Fibroblast of villous mesenchyme (primary cell): ENCODE data around the gene ARGLU1. TPM values are rescaled to one million over a fixed set of nuclear protein-coding genes. Genes with fewer than 3 reads are reported as not detected.

Experiments
- DNase-seq: peaks from one replicate; pipeline ENCODE4 v3.0.0-alpha.2; 2010; ENCODE audit warnings: low read depth
- H3K4me3 ChIP-seq: 2 replicates; pipeline ENCODE4 v1.5.1; 2011; ENCODE audit warnings: low read depth, mild to moderate bottlenecking, low read length
- total RNA-seq: library from RNA; depleted of rRNA; stranded (reverse); fragments of >200 nt; gene quantifications from 2 replicates; pipeline ENCODE4 v1.2.3, GENCODE V29; 2012
- TF ChIP-seq, protein P1 (sequence below): IDR thresholded peaks from 2 replicates; pipeline ENCODE4 v1.5.1; 2012; ENCODE audit warnings: low read depth, mild to moderate bottlenecking, low read length; ENCODE audit not compliant: insufficient read depth

Gene ARGLU1
- total RNA-seq, 1 donor, result 51.0 TPM

DNA sequence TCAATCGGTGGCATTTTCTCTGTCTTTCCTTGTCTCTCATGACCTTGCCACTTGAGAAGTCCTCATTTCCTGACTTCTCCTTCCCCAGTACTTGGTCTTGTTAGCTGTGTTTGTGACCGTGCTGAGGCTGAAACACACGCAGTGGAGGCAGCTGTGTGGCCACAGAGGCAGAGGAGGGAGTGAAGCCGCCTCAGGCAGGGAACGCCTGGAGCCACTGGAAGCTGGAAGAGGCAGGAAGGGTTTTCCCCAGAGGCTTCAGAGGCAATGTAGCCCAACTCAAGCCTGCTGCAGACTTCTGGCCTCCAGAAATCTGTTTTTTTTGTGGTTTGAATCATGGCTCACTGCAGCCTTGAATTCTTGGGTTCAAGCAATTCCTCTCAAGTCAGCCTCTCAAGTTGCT lies 29.2 kb upstream of the ARGLU1 start:
- DNase-seq, result peak; percentile 14
- no peak overlapping the region for H3K4me3 ChIP-seq
- TF ChIP-seq, protein P1, sequence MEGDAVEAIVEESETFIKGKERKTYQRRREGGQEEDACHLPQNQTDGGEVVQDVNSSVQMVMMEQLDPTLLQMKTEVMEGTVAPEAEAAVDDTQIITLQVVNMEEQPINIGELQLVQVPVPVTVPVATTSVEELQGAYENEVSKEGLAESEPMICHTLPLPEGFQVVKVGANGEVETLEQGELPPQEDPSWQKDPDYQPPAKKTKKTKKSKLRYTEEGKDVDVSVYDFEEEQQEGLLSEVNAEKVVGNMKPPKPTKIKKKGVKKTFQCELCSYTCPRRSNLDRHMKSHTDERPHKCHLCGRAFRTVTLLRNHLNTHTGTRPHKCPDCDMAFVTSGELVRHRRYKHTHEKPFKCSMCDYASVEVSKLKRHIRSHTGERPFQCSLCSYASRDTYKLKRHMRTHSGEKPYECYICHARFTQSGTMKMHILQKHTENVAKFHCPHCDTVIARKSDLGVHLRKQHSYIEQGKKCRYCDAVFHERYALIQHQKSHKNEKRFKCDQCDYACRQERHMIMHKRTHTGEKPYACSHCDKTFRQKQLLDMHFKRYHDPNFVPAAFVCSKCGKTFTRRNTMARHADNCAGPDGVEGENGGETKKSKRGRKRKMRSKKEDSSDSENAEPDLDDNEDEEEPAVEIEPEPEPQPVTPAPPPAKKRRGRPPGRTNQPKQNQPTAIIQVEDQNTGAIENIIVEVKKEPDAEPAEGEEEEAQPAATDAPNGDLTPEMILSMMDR, result no peak

DNA sequence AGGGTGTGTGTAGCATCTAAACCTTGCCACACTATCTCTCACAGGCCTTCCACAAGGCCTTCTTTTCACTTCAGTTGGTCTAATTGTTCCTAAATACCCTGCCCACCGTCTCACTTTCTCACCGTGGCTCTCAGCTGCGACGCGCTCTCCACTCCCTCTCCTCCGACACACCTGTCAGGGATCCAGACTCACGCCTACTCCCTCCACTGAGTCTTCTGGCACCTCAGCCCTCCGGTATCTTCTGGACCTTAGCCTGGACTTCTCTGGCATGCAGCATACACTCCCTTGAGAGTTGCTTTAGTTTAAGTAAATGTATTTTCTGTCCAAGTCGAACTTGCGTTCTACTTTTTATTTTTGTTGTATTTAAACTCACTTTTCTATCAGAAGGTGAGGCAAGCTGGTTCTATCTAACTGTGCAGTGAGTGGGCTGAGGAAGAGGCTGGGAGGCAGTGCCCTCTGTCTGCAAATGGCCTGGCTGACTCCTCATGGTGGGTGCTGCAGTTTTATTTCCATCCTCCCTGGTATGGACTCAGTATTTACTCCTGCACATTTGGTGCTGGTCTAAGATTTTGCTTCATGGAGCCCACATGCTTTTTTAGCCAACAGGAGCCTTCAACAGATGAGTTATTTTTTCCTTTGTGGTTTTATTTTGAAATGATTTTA lies 28.5 kb upstream of the ARGLU1 start:
- H3K4me3 ChIP-seq, result no peak overlapping the region
- no peak for DNase-seq
- TF ChIP-seq, protein P1, result no peak

DNA sequence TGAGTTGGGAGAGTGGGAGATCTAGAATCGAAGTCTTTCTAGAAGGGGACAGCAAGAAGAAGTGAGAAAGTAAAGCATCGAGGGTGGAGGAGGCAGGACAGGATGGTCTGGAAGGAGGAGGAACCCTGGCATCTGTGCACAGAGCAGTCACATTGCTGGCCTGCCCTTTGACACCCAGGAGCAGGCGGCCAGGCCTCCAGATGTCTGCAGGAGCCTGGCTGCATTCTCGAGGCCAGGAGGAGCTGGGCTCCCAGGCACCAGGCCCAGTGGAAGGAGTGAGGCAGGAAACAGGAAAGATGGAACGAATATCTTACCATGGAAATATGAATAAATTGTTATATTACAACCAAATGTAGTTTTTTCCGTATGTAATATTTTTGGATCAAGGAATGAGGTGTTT lies 27.7 kb upstream of the ARGLU1 start:
- TF ChIP-seq, protein P1, result no peak
- no peak overlapping the region for H3K4me3 ChIP-seq
- no peak for DNase-seq

DNA sequence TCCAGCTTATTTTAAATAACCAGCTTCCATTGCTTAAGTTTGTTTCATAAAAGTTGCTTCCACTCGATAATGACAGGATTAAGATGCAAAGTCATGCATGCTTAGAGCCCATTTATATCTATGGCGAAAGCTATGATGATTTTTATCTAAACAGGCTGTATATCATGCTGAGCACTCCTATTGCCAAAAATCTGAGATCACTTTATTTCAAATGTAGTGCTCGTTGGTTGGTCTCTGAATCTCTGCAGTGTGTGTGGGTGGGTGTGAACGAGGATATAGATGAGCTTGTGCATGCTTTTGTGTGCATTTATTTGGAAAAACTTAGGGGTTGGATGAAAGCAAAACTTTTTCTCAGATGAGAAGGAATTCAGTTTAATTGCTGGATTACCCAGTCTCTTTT lies 27.0 kb upstream of the ARGLU1 start:
- no peak for DNase-seq
- TF ChIP-seq, protein P1, result no peak
- H3K4me3 ChIP-seq, result no peak overlapping the region

DNA sequence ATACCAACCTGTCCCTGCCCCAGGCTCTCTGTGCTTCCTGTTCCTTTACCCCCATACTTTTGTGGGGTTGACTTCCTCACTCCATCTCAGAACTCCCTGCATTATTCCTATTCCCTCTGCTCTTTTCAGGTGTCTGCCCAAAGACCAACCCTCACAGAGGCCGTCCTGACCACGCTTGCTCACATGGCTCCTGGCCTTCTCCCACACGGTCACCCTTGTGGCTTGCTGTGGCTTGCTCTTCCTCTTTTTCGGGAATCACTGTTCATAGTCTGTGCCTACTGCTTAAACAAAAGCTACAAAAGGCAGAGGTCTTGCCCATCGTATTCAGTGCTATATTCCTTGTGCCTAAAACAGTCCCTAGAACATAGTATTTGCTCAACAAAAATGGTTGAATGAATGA lies 25.2 kb upstream of the ARGLU1 start:
- no peak for DNase-seq
- TF ChIP-seq, protein P1, result no peak
- no peak overlapping the region for H3K4me3 ChIP-seq

DNA sequence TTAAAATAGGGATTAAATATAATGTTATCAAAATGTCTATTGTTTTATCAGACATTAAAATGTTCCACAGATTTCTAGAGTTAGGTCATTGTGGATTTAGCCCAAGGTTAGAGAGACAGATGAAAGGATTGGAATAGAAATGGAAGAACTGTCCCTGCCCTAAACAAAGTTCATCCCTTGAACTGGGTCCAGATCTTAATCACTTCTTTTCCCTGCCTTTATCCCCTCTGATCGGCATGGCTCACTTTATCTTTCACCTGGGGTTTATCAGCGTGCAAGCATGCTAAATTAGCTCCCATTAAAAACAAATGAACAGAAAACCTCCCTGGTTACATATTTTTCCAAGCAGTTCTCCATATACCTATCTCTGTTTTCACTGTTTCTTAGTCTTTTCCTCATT lies 23.4 kb upstream of the ARGLU1 start:
- H3K4me3 ChIP-seq, result no peak overlapping the region
- TF ChIP-seq, protein P1, result no peak
- no peak for DNase-seq

DNA sequence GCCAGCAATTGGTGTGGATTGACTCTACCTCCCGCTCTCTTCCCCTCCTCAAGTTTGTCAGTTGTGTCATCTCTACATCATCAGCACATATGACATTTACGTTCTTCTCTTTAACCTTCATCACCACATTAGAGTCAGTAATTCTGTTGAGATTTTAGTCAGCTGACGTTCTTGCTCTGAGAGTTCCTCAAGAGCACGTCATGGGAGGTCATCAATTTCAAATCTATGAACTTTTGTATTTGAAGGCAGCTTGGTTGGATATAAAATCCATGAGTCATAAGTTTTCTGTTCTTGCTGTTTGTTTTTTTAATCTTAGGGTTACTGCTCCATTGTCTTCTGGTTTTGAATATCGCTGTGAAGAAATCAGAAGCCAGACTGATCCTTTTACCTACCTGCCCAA lies 21.8 kb upstream of the ARGLU1 start:
- TF ChIP-seq, protein P1, result no peak
- DNase-seq, result no peak
- H3K4me3 ChIP-seq, result no peak overlapping the region
